Activated CD8-positive, alpha-beta T cell treated with anti-CD3 and anti-CD28 coated beads for 36 hours (primary cell): ENCODE data around the gene ACSF3. TPM values are rescaled to one million over a fixed set of nuclear protein-coding genes. Genes with fewer than 3 reads are reported as not detected.
A peak's percentile ranks its signal among the peaks of the same experiment; 100 is the strongest.

Experiments
- ATAC-seq: fragments of 200-7000 bp; cut with Tn5 transposase; one replicate; pipeline ENCODE4 v1.10.0; 2021; ENCODE audit warnings: mild to moderate bottlenecking, moderate library complexity
- CTCF ChIA-PET: fragments of 350-600 bp; sonication (Branson Sonifier 250); formaldehyde crosslinking; loops from one replicate; lab custom pipeline; 2021; ENCODE audit warnings: antibody characterized with exemption; lab: Charles Lee
- POLR2A ChIA-PET: fragments of 350-600 bp; sonication (Branson Sonifier 250); formaldehyde crosslinking; loops from one replicate; lab custom pipeline; 2021; ENCODE audit warnings: antibody characterized with exemption; lab: Charles Lee
- DNase-seq: peaks from one replicate; pipeline ENCODE4 v3.0.0-alpha.2; 2020
- H3K27ac Mint-ChIP-seq: one replicate; pipeline ENCODE4 v1.8.0; 2021; ENCODE audit warnings: mild to moderate bottlenecking, mixed read lengths
- H3K27me3 Mint-ChIP-seq: one replicate; pipeline ENCODE4 v1.8.0; 2021; ENCODE audit warnings: mixed read lengths
- H3K36me3 Mint-ChIP-seq: one replicate; pipeline ENCODE4 v1.8.0; 2021; ENCODE audit warnings: low read depth, mixed read lengths
- H3K4me1 Mint-ChIP-seq: one replicate; pipeline ENCODE4 v1.8.0; 2021; ENCODE audit warnings: low read depth, mixed read lengths
- H3K4me3 Mint-ChIP-seq: one replicate; pipeline ENCODE4 v1.8.0; 2021; ENCODE audit warnings: mild to moderate bottlenecking, moderate library complexity, mixed read lengths
- H3K9me3 Mint-ChIP-seq: one replicate; pipeline ENCODE4 v1.8.0; 2021; ENCODE audit warnings: mixed read lengths
- intact Hi-C: fragments of 100-400 bp; cut with micrococcal nuclease; formaldehyde crosslinking; loops from one replicate; pipeline ENCODE4 v1.10.0; 2022
- total RNA-seq, 2 experiments: library from RNA; stranded (reverse); gene quantifications; one replicate each; pipeline ENCODE4 v1.2.3, GENCODE V29; 2021
- TF ChIP-seq, protein P1 (sequence below): fragments of 200-600 bp; IDR thresholded peaks from one replicate; pipeline ENCODE4 v1.8.0; 2022; ENCODE audit warnings: antibody characterized with exemption, mild to moderate bottlenecking

The ACSF3 gene
- total RNA-seq, 2 experiments from 2014 or later: 44.6 to 45.9 TPM

DNA sequence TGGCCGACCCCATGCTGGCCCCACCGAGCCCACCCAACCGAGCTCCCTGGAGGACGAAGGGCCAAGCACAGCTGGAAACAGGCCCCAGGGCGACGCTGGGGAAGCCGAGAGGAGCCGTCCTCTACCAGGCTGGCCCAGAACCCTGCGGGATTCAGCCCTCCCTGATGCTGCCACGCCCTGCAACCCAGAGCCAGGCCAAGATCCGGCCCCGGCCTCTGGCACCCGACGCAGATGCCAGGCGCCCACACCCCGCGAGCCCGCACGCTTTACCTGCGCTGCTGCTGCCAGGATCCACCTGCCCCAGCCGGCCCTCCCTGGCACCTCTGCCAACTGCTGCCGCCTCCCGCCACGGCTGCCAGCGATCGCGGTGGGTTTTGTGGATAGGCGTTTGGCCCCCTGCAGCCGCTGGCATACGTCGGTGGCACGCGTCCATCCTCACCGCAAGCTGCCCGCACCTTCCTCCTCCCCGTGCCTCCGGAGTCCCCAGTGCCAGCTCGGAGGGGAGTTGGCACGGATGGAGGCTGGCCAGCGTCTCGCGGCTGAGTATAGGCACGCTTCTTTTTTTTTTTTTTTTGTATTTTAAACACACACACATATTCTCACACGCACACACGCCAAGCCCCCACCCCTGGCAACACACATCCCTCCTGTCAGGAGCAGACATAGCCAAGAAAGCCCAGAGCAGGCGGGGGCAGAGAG is 41.3 kb upstream of the ACSF3 start:
- no peaks in the 10 kb centered on the region for H3K4me1 Mint-ChIP-seq
- ATAC-seq: no peak
- ChIA-PET CTCF (no interaction called here), POLR2A (no interaction called here)
- H3K27ac Mint-ChIP-seq: peak overlapping the region; percentile 63
- H3K36me3 Mint-ChIP-seq: no peaks in the 10 kb centered on the region
- intact Hi-C loops: no loop called here
- peak overlapping the region; percentile 61 for H3K4me3 Mint-ChIP-seq
- H3K9me3 Mint-ChIP-seq: no peaks in the 10 kb centered on the region
- no peak for DNase-seq
- TF ChIP-seq, protein P1, sequence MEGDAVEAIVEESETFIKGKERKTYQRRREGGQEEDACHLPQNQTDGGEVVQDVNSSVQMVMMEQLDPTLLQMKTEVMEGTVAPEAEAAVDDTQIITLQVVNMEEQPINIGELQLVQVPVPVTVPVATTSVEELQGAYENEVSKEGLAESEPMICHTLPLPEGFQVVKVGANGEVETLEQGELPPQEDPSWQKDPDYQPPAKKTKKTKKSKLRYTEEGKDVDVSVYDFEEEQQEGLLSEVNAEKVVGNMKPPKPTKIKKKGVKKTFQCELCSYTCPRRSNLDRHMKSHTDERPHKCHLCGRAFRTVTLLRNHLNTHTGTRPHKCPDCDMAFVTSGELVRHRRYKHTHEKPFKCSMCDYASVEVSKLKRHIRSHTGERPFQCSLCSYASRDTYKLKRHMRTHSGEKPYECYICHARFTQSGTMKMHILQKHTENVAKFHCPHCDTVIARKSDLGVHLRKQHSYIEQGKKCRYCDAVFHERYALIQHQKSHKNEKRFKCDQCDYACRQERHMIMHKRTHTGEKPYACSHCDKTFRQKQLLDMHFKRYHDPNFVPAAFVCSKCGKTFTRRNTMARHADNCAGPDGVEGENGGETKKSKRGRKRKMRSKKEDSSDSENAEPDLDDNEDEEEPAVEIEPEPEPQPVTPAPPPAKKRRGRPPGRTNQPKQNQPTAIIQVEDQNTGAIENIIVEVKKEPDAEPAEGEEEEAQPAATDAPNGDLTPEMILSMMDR: no peak
- no peaks in the 10 kb centered on the region for H3K27me3 Mint-ChIP-seq

DNA sequence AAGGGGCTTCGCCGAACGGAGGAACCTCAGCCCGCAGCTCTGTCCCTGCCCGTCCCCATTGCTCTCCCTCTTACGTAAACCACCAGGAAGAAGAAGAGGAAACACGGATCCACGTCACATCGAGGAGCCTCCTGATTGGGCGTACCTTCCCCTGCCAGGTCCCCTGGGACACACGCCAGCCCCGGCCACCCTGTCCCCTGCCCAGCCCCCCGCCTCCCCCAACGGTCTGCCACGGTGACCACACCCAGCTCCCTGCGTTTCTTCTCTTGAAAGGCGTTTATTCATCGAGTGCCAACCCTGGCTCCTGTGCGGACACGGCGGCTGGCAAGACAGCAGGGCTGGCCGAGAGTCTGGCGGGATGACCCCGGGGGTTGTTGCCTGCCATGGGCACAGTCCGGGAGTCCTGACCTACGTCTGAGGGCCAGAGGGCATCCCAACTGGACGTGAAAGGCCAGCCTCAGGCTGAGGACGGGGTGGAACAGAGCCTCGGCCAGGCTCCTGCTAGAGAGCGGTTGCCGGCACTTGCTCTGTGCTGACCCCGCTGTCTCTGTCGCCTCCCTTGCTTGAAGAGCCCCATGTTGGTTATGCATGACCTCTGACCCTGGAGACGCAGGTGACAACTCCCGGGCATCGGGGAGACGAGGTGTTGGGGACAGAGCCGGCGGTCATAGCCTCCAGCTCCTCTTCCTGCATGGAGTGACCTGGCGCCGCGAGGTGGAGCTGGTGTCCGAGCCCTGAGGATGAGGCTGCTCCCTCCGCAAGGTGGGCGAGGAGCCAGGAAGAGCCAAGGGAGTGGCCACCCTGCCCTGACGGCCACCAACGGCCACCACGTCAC is 40.5 kb upstream of the ACSF3 start:
- Mint-ChIP-seq H3K4me1 (no peaks in the 10 kb centered on the region), H3K4me3 (peak overlapping the region; percentile 61), H3K27me3 (no peaks in the 10 kb centered on the region), H3K36me3 (no peaks in the 10 kb centered on the region), H3K9me3 (no peaks in the 10 kb centered on the region), H3K27ac (peak overlapping the region; percentile 63)
- ATAC-seq: no peak
- POLR2A ChIA-PET: no interaction called here
- intact Hi-C loops: no loop called here
- CTCF ChIA-PET: no interaction called here
- TF ChIP-seq, protein P1: no peak
- no peak for DNase-seq

DNA sequence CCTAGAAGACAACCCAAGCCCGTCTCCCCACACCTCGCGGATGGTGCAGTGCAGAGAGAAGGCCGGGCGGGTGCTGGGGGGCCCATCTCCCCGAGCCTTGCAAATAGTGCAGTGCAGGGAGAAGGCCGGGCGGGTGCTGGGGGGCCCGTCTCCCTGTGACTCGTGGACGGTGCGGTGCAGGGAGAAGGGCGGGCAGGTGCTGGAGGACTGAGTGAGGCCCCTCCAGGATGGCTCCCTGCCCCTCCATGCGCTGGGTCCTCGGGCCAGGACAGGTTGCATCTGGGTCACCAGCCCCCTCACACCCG is 40.0 kb upstream of the ACSF3 start:
- no peaks in the 10 kb centered on the region for H3K36me3 Mint-ChIP-seq
- TF ChIP-seq, protein P1: no peak
- ChIA-PET POLR2A (no interaction called here), CTCF (no interaction called here)
- no peaks in the 10 kb centered on the region for H3K4me1 Mint-ChIP-seq
- H3K27ac Mint-ChIP-seq: no peak overlapping the region
- H3K9me3 Mint-ChIP-seq: no peaks in the 10 kb centered on the region
- intact Hi-C loops: no loop called here
- no peak overlapping the region for H3K4me3 Mint-ChIP-seq
- DNase-seq (no peak), ATAC-seq (no peak)
- no peaks in the 10 kb centered on the region for H3K27me3 Mint-ChIP-seq

DNA sequence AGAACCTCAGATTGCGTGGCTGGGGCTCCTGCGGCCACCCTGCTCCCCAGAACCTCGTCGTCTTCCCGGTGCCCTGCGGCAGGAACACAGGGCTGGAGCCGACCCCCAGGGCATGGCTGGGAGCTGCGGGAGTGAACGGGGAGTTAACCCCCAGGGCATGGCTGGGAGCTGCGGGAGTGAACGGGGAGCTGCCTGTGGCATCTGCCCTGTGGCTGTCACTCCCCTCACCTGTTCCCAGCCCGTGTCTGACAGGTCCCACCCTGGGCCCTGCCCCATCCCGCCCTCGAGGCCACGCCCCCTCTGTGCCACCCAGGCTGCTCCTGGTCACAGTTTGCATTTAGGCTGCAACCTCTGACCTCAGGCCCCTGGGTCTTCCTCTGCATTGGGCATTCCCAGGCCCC is 39.4 kb upstream of the ACSF3 start:
- DNase-seq (no peak), ATAC-seq (no peak)
- Mint-ChIP-seq H3K27me3 (no peaks in the 10 kb centered on the region), H3K4me1 (no peaks in the 10 kb centered on the region), H3K36me3 (no peaks in the 10 kb centered on the region), H3K9me3 (no peaks in the 10 kb centered on the region), H3K4me3 (no peak overlapping the region), H3K27ac (no peak overlapping the region)
- ChIA-PET CTCF (no interaction called here), POLR2A (no interaction called here)
- TF ChIP-seq, protein P1: no peak
- intact Hi-C loops: no loop called here

DNA sequence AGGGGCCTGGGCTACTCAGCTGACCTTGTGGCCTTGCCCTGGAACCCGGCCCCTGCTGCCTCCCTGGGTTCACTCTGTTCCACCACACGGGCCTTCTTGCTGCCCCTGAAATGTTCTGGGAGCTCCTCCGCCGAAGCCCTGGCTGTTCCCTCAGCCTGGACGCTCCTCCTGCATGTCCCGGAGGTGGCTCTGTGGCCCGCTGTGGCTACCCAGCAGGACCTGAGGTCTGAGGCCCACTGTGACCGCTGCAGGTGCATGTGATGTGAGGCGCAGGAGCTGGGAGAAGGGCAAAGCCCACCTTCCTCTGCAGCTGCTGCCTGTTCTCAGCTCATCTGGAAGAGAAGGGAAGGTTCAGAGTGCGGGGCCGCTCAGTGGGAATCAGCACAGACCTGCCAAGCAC is 38.9 kb upstream of the ACSF3 start:
- Mint-ChIP-seq H3K36me3 (no peaks in the 10 kb centered on the region), H3K4me1 (no peaks in the 10 kb centered on the region), H3K4me3 (no peak overlapping the region), H3K27me3 (no peaks in the 10 kb centered on the region), H3K27ac (no peak overlapping the region), H3K9me3 (no peaks in the 10 kb centered on the region)
- ChIA-PET CTCF (no interaction called here), POLR2A (no interaction called here)
- intact Hi-C loops: no loop called here
- TF ChIP-seq, protein P1: no peak
- DNase-seq (no peak), ATAC-seq (no peak)
